AG04449 (cell line): ENCODE data around the gene PRPS2.

ENCODE experiments used
- CTCF ChIA-PET: fragments of 350-600 bp; formaldehyde crosslinking; extraction: SDS; loops from one replicate; lab custom pipeline; 2021; ENCODE audit warnings: antibody characterized with exemption; lab: Yijun Ruan, JAX
- POLR2A ChIA-PET: fragments of 400-600, 350-600 bp; formaldehyde crosslinking; extraction: SDS; loops from one replicate; lab custom pipeline; 2020; ENCODE audit warnings: antibody characterized with exemption, inconsistent platforms; lab: Yijun Ruan, JAX
- DNase-seq: peaks from one replicate; pipeline ENCODE4 v3.0.0-alpha.2; 2010; ENCODE audit warnings: low read depth, low spot score
- H3K4me3 ChIP-seq: 2 replicates; pipeline ENCODE4 v1.5.1; 2011; ENCODE audit warnings: low read depth, mild to moderate bottlenecking, control low read depth, low read length
- CTCF ChIP-seq: IDR thresholded peaks from one replicate; pipeline ENCODE4 v1.5.1; 2011; ENCODE audit warnings: mild to moderate bottlenecking, moderate library complexity, low read length, control low read depth, inconsistent platforms; ENCODE audit not compliant: insufficient read depth; ENCODE audit errors: missing control alignments

The PRPS2 gene

GRCh38 chrX:12817528-12817927 is 26.3 kb downstream of the PRPS2 start:
- ChIA-PET CTCF (interaction anchor here (0.8 kb wide), 1 partner anchor 83 kb away, joined by 4 read pairs; no protein-coding TSS in a partner anchor), POLR2A (no interaction called here)
- no peak for TF ChIP-seq CTCF
- H3K4me3 ChIP-seq, result no peak overlapping the region
- no peak for DNase-seq

GRCh38 chrX:12819222-12819621 is 28.0 kb downstream of the PRPS2 start:
- TF ChIP-seq CTCF, result no peak
- no peak overlapping the region for H3K4me3 ChIP-seq
- POLR2A ChIA-PET, result no interaction called here
- CTCF ChIA-PET, result no interaction called here
- DNase-seq, result no peak

- no peak for TF ChIP-seq CTCF
- ChIA-PET POLR2A (no interaction called here), CTCF (interaction anchor here (1.2 kb wide), 1 partner anchor 9 kb away, joined by 3 read pairs; no protein-coding TSS in a partner anchor)
- DNase-seq, result no peak
- no peak overlapping the region for H3K4me3 ChIP-seq
Measured at GRCh38 chrX:12820737-12821136, 29.5 kb downstream of the PRPS2 start.

DNA sequence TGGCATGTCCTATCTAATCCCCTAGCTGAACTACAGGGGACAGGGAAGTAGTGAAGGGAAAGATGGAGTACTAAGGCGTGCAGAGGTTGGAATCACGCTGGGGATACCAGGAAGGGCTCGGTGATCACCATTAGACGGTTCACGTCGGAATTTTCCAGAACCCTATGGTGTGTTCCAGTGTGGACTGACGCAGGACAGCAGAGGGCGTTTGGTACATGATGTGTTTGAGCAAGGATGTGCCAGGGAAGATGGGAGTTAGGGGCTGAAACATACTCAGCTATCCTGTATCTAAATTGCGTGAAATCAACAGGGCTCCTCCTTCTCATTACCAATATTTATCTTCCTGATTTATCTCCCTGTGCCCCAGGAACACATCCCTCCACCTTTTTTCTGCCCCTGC is 33.7 kb downstream of the PRPS2 start:
- no peak overlapping the region for H3K4me3 ChIP-seq
- no peak for TF ChIP-seq CTCF
- ChIA-PET POLR2A (no interaction called here), CTCF (interaction anchor here (0.7 to 1.7 kb wide), 2 partner anchors 10 to 122 kb away, joined by 3 to 11 read pairs; no protein-coding TSS in a partner anchor)
- no peak for DNase-seq

GRCh38 chrX:12825801-12826200 is 34.6 kb downstream of the PRPS2 start:
- DNase-seq, result no peak
- POLR2A ChIA-PET, result no interaction called here
- no peak for TF ChIP-seq CTCF
- CTCF ChIA-PET, result interaction anchor here (1.7 kb wide), 1 partner anchor 11 kb away, joined by 11 read pairs; no protein-coding TSS in a partner anchor
- no peak overlapping the region for H3K4me3 ChIP-seq

GRCh38 chrX:12843061-12843667 is 52.0 kb downstream of the PRPS2 start:
- TF ChIP-seq CTCF, result no peak
- ChIA-PET CTCF (no interaction called here), POLR2A (no interaction called here)
- DNase-seq, result no peak
- H3K4me3 ChIP-seq, result no peak overlapping the region
